Natural killer cell (primary cell): ENCODE data around the gene C1orf21. TPM values are rescaled to one million over a fixed set of nuclear protein-coding genes. Genes with fewer than 3 reads are reported as not detected.

Experiments used
- ATAC-seq, 3 donors: fragments of 150-1000 bp in 2 of 3; fragments of 200-7000 bp in 1 of 3; cut with Tn5 transposase; 1 replicate in 1 of 3; 2 replicates in 2 of 3; pipeline ENCODE4 v1.10.0; 2021; ENCODE audit warnings: mild to moderate bottlenecking in 2 of 3, moderate library complexity in 2 of 3
- DNase-seq, 2 donors: peaks; one replicate each; pipeline versions ENCODE4 v3.0.0 to v3.0.0-alpha.2; 2013 to 2021; ENCODE audit warnings: mixed read lengths in 1 of 2
- H3K27ac ChIP-seq: one replicate; pipeline ENCODE4 v1.5.1; 2013; ENCODE audit warnings: mild to moderate bottlenecking, low read length
- H3K27me3 ChIP-seq: one replicate; pipeline ENCODE4 v1.6.1; 2013; ENCODE audit warnings: low read length; ENCODE audit not compliant: control insufficient read depth, insufficient read depth
- H3K36me3 ChIP-seq: one replicate; pipeline ENCODE4 v1.6.1; 2013; ENCODE audit warnings: low read length; ENCODE audit not compliant: control insufficient read depth, insufficient read depth
- H3K4me1 ChIP-seq: one replicate; pipeline ENCODE4 v1.6.1; 2013; ENCODE audit warnings: low read length; ENCODE audit not compliant: control insufficient read depth, insufficient read depth
- H3K4me3 ChIP-seq: one replicate; pipeline ENCODE4 v1.5.1; 2013; ENCODE audit warnings: low read length
- H3K9me3 ChIP-seq: one replicate; pipeline ENCODE4 v1.6.1; 2013; ENCODE audit warnings: low read length; ENCODE audit not compliant: control insufficient read depth, insufficient read depth
- H3K27ac Mint-ChIP-seq, 2 donors: one replicate each; pipeline ENCODE4 v1.8.0; 2022; ENCODE audit warnings: mild to moderate bottlenecking in 2 of 2, mixed read lengths in 2 of 2, moderate library complexity in 1 of 2
- H3K27me3 Mint-ChIP-seq, 2 donors: one replicate each; pipeline ENCODE4 v1.8.0; 2022; ENCODE audit warnings: low read depth in 2 of 2, mixed read lengths in 2 of 2
- H3K36me3 Mint-ChIP-seq: one replicate; pipeline ENCODE4 v1.8.0; 2022; ENCODE audit warnings: mixed read lengths
- H3K4me1 Mint-ChIP-seq, 2 donors: one replicate each; pipeline ENCODE4 v1.8.0; 2022; ENCODE audit warnings: mixed read lengths in 2 of 2
- H3K4me3 Mint-ChIP-seq: one replicate; pipeline ENCODE4 v1.8.0; 2022; ENCODE audit warnings: mild to moderate bottlenecking, moderate library complexity, mixed read lengths
- H3K9me3 Mint-ChIP-seq, 2 donors: one replicate each; pipeline ENCODE4 v1.8.0; 2022; ENCODE audit warnings: mixed read lengths in 2 of 2
- CTCF ChIP-seq: fragments of 200-600 bp; IDR thresholded peaks from one replicate; pipeline ENCODE4 v1.8.0; 2022; ENCODE audit warnings: antibody characterized with exemption
- WGBS: methylation state at CpG from one replicate; pipeline ENCODE4 v1.1.7; 2013; ENCODE audit warnings: missing lambda C conversion rate; ENCODE audit not compliant: insufficient coverage; 5-methylcytosine and 5-hydroxymethylcytosine counted together
- intact Hi-C: fragments of 100-400 bp; cut with micrococcal nuclease; formaldehyde crosslinking; loops from one replicate; pipeline ENCODE4 v1.14.2; 2022
- total RNA-seq, 4 donors: library from RNA; stranded (reverse); fragments of 120-200 nt in 1 of 4; gene quantifications; one replicate each; pipeline versions ENCODE4 v1.2.3 to v1.2.4, GENCODE V29; 2013 to 2022

The C1orf21 gene
- total RNA-seq, 3 donors from 2014 or later (not counting 1 experiment from before 2014, with no cell fraction given), result 84.3 to 111 (median 88.3) TPM

- no peak overlapping the region for H3K4me3 ChIP-seq
- no peaks in the 10 kb centered on the region for H3K9me3 ChIP-seq
- H3K27me3 ChIP-seq, result no peaks in the 10 kb centered on the region
- Mint-ChIP-seq H3K27me3 (peaks cover 2 to 7% of the 10 kb centered on the region in 2 donors), H3K36me3 (no peaks in the 10 kb centered on the region), H3K4me1 (no peaks in the 10 kb centered on the region), H3K9me3 (peaks cover 0 to 2% of the 10 kb centered on the region in 2 donors), H3K4me3 (no peak overlapping the region), H3K27ac (no peak overlapping the region)
- intact Hi-C loops, result no loop called here
- H3K27ac ChIP-seq, result no peak overlapping the region
- ATAC-seq (peak in 1 of 3 donors; percentile 38), DNase-seq (no peak)
- WGBS, result 97% methylated on average over 4 of the region's 5 CpGs
- TF ChIP-seq CTCF, result no peak
- no peaks in the 10 kb centered on the region for H3K4me1 ChIP-seq
- H3K36me3 ChIP-seq, result no peaks in the 10 kb centered on the region
Measured at GRCh38 chr1:184650177-184650866, 263.5 kb downstream of the C1orf21 start.

DNA sequence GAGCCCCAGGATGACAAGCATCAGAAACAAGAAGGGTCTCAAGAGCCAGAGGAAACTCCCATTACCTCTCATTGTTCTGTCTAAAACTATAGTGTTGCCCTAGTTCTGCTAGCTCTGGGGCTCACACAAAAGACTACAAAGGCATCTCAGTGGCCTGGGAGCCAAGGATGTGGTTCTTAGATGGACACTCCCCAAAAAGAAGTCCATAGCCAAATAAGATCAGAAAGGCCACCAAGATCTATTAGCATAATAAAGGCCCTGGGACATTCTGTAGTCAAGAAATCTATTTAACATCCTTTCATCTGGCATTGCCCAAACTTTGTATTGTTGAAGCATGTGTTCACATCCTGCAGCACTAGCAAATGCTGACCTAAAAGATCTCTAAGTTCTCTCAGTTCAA lies 268.4 kb downstream of the C1orf21 start:
- no peaks in the 10 kb centered on the region for H3K9me3 ChIP-seq
- H3K36me3 ChIP-seq, result no peaks in the 10 kb centered on the region
- intact Hi-C loops, result no loop called here
- Mint-ChIP-seq H3K4me3 (no peak overlapping the region), H3K27ac (no peak overlapping the region), H3K27me3 (peaks cover 2 to 6% of the 10 kb centered on the region in 2 donors), H3K9me3 (peaks cover 0 to 2% of the 10 kb centered on the region in 2 donors), H3K4me1 (no peaks in the 10 kb centered on the region), H3K36me3 (no peaks in the 10 kb centered on the region)
- ATAC-seq (no peak), DNase-seq (no peak)
- no peak for TF ChIP-seq CTCF
- H3K27ac ChIP-seq, result no peak overlapping the region
- H3K4me1 ChIP-seq, result no peaks in the 10 kb centered on the region
- H3K4me3 ChIP-seq, result no peak overlapping the region
- H3K27me3 ChIP-seq, result no peaks in the 10 kb centered on the region

DNA sequence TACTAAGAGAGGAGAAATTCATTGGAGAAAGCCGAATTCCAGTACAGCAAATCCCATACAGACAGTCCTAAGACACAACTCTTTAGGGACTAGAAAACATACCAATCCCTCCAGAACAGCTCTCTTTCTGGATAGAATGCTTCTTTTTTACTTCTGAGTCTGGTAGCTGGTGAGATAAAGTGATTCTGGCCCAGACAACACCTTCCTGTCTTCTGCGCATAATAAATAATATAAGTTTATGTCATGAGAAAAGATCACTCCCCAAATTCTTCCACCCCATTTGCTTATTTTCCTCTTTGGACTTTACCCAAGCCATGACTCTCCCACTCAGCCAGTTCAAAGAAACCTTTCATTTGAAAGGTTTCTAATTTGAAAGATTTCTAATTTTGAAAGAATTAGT lies 269.4 kb downstream of the C1orf21 start:
- no peaks in the 10 kb centered on the region for H3K27me3 ChIP-seq
- ATAC-seq, result no peak
- H3K4me1 ChIP-seq, result no peaks in the 10 kb centered on the region
- no peak overlapping the region for H3K27ac ChIP-seq
- no peak for TF ChIP-seq CTCF
- no peaks in the 10 kb centered on the region for H3K36me3 ChIP-seq
- Mint-ChIP-seq H3K4me3 (no peak overlapping the region), H3K27ac (no peak overlapping the region), H3K36me3 (no peaks in the 10 kb centered on the region), H3K9me3 (peaks cover 0 to 2% of the 10 kb centered on the region in 2 donors), H3K4me1 (no peaks in the 10 kb centered on the region), H3K27me3 (peaks cover 0 to 2% of the 10 kb centered on the region in 2 donors)
- no peak for DNase-seq
- no peak overlapping the region for H3K4me3 ChIP-seq
- no CpG with 5 or more reads among the region's 2 CpGs for WGBS
- intact Hi-C loops, result no loop called here
- H3K9me3 ChIP-seq, result no peaks in the 10 kb centered on the region

DNA sequence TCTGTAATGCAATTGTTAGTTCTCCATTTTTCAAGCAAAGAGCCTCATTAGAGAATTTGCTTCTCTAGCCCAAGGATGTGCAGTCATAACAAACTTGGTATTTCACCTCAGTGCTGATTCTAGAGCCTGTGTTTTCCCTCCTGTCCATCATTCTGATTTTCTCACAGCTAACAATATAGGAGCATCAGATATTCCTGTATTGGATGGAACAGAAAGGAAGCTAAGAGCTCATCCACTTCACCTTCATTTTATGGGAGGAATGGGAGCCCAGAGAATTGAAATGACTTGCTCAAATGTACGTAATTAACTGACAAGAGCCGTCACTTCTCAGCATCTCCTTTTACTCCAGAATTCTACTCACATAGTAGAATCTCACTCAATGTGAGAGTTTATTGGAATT lies 271.2 kb downstream of the C1orf21 start:
- TF ChIP-seq CTCF, result no peak
- Histone ChIP-seq H3K36me3 (no peaks in the 10 kb centered on the region), H3K27me3 (no peaks in the 10 kb centered on the region), H3K4me1 (no peaks in the 10 kb centered on the region), H3K4me3 (no peak overlapping the region), H3K27ac (no peak overlapping the region), H3K9me3 (no peaks in the 10 kb centered on the region)
- Mint-ChIP-seq H3K9me3 (no peaks in the 10 kb centered on the region), H3K4me1 (peaks cover 10 to 11% of the 10 kb centered on the region in 2 donors), H3K36me3 (no peaks in the 10 kb centered on the region), H3K27me3 (peaks cover 0 to 2% of the 10 kb centered on the region in 2 donors), H3K4me3 (no peak overlapping the region), H3K27ac (no peak overlapping the region)
- no peak for DNase-seq
- 100% methylated on average over 1 of the region's 2 CpGs for WGBS
- no peak for ATAC-seq
- intact Hi-C loops, result no loop called here
